Hematopoietic multipotent progenitor cell treated with erythropoietin and hydrocortisone succinate and interleukin-3 and kit ligand, for 15 days (in vitro differentiated cells): Measurements from ENCODE around the gene PER1.

ENCODE experiments used
- DNase-seq: peaks from one replicate; pipeline ENCODE4 v3.0.0-alpha.2; 2015; ENCODE audit warnings: low spot score

The PER1 gene

GRCh38 chr17:8138672-8139371 lies 13.4 kb downstream of the PER1 start:
- DNase-seq, result peak; percentile 94

GRCh38 chr17:8138374-8138671 lies 13.9 kb downstream of the PER1 start:
- DNase-seq, result no peak

GRCh38 chr17:8137645-8138373 lies 14.4 kb downstream of the PER1 start:
- DNase-seq, result no peak

- no peak for DNase-seq
Observed at GRCh38 chr17:8133941-8134340, 18.3 kb downstream of the PER1 start.

- no peak for DNase-seq
Observed at GRCh38 chr17:8133399-8133798, 18.8 kb downstream of the PER1 start.

GRCh38 chr17:8131844-8132441 lies 20.3 kb downstream of the PER1 start:
- DNase-seq, result no peak

GRCh38 chr17:8128125-8128784 lies 23.9 kb downstream of the PER1 start:
- no peak for DNase-seq

GRCh38 chr17:8126491-8127066 lies 25.6 kb downstream of the PER1 start:
- DNase-seq, result no peak

GRCh38 chr17:8125947-8126490 lies 26.2 kb downstream of the PER1 start:
- DNase-seq, result no peak

- peak; percentile 76 for DNase-seq
Observed at GRCh38 chr17:8125154-8125946, 26.9 kb downstream of the PER1 start.

- DNase-seq, result no peak
Observed at GRCh38 chr17:8124350-8125153, 27.7 kb downstream of the PER1 start.

GRCh38 chr17:8123695-8124349 lies 28.4 kb downstream of the PER1 start, which contains the start of gene HES7:
Gene HES7, minus strand, starts transcription at chr17:8124106. Its CDS starts 22 bp downstream, at chr17:8124084.
- DNase-seq, result no peak

- DNase-seq, result no peak
Observed at GRCh38 chr17:8122924-8123694, 29.1 kb downstream of the PER1 start.

- DNase-seq, result no peak
Observed at GRCh38 chr17:8122422-8122923, 29.7 kb downstream of the PER1 start.

- DNase-seq, result no peak
Observed at GRCh38 chr17:8121681-8122421, 30.4 kb downstream of the PER1 start.

- DNase-seq, result no peak
Observed at GRCh38 chr17:8121407-8121680, 30.9 kb downstream of the PER1 start.

GRCh38 chr17:8120520-8121406 lies 31.4 kb downstream of the PER1 start:
- DNase-seq, result peak; percentile 34
